Measurements from ENCODE around the gene S100A12.

Gene S100A12

DNA sequence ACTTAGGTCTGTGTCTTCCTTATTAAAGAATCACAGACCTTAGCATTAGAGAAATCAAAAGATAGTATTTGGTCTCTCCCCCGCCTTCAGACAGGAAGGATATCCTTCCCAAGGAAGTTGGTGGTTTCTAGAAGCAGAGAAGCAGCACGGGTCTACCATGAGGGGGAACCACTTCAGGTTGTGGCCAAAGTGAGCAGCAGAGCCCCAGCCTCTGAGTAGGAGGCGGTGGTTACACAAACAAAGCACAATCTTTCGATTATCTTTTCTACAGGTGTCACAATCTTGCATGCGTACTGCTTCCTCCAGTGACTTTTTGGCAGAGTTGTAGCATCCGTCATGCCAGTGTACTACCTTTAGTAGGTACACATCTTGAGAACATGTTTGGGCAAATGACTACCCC lies 35.6 kb downstream of the S100A12 start:
- in situ Hi-C loops (cut with MboI; ENCODE audit: low sequenced_read_pairs): no loop called here

GRCh38 chr1:153337980-153338853 lies 37.2 kb downstream of the S100A12 start:
- in situ Hi-C loops (cut with MboI; ENCODE audit: low sequenced_read_pairs): no loop called here

DNA sequence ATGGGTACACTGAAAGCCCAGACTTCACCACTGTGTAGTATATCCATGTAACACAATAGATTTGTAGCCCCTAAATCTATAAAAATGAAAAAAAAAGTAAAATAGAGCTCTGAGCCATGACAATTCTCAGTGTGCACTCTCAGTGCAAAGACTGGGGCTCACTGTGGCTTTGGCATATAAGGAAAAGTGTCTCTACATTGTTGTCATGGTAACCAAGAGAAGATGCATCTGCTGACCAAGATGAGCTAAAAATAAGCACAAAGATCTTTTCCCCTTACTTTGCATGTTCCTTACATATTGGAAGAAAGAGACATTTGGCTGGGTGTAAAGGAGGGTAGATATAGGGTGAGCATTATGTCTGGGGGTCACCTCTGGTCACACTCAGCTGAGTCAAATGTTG lies 38.8 kb downstream of the S100A12 start:
- in situ Hi-C loops (cut with MboI; ENCODE audit: low sequenced_read_pairs): no loop called here

GRCh38 chr1:153333902-153334301 lies 41.5 kb downstream of the S100A12 start:
- in situ Hi-C loops (cut with MboI; ENCODE audit: low sequenced_read_pairs): no loop called here

GRCh38 chr1:153324912-153325311 lies 50.5 kb downstream of the S100A12 start:
- in situ Hi-C loops (cut with MboI; ENCODE audit: low sequenced_read_pairs): no loop called here
